ENCODE measurements around the gene FSD1.
A peak's percentile ranks its signal among the peaks of the same experiment; 100 is the strongest.

The FSD1 gene

DNA sequence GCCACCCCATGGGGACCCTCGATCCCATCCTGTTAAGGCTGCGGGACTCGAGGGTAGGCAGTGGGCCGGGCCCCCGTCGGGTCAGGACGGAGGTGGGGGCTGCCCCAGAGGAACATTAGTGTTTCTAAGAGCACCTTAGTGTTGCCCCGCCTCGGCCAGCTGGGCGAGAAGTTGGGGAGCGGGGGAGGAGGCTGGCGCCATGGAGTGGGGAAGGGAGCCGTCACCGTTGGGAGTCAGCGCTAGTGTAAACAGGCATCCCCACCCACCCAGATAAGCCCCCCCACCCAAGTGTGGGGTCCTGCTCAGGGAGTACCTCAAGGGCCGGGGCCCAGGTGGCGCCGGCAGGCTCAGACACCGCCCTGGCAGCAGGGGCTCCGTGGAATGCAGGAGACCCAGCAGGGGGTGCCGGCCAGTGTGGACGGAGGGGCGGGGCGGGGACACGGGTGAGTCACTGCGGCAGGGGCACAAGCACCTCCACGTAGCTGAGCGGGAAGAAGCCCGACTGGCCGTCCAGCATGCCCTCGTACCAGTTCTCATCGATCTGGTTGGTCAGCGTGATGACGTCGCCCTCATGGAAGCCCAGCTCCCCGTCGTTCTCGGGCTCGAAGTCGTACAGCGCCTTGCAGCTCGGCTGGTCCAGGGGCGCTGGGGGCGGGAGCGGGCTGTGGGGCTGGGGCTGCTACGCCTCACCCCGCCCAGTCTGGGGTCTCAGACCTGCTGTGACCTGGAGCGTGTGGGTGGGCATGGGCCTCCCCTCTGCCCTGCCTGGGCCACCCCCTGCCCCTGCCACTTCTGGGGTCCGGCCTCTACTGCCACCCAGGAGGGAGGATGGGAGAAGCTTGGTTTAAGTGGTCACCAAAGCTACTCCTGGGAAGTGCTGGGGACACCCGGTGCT is 57.0 kb downstream of the FSD1 start:
- DNase-seq (ENCODE audit: low read depth): no peak
- no peak overlapping the region for H3K4me3 ChIP-seq (ENCODE audit: low read length)
- TF ChIP-seq, protein P1, sequence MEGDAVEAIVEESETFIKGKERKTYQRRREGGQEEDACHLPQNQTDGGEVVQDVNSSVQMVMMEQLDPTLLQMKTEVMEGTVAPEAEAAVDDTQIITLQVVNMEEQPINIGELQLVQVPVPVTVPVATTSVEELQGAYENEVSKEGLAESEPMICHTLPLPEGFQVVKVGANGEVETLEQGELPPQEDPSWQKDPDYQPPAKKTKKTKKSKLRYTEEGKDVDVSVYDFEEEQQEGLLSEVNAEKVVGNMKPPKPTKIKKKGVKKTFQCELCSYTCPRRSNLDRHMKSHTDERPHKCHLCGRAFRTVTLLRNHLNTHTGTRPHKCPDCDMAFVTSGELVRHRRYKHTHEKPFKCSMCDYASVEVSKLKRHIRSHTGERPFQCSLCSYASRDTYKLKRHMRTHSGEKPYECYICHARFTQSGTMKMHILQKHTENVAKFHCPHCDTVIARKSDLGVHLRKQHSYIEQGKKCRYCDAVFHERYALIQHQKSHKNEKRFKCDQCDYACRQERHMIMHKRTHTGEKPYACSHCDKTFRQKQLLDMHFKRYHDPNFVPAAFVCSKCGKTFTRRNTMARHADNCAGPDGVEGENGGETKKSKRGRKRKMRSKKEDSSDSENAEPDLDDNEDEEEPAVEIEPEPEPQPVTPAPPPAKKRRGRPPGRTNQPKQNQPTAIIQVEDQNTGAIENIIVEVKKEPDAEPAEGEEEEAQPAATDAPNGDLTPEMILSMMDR (conservative IDR thresholded peaks at IDR 0.05; ENCODE audit: low read depth, low read length): no peak

DNA sequence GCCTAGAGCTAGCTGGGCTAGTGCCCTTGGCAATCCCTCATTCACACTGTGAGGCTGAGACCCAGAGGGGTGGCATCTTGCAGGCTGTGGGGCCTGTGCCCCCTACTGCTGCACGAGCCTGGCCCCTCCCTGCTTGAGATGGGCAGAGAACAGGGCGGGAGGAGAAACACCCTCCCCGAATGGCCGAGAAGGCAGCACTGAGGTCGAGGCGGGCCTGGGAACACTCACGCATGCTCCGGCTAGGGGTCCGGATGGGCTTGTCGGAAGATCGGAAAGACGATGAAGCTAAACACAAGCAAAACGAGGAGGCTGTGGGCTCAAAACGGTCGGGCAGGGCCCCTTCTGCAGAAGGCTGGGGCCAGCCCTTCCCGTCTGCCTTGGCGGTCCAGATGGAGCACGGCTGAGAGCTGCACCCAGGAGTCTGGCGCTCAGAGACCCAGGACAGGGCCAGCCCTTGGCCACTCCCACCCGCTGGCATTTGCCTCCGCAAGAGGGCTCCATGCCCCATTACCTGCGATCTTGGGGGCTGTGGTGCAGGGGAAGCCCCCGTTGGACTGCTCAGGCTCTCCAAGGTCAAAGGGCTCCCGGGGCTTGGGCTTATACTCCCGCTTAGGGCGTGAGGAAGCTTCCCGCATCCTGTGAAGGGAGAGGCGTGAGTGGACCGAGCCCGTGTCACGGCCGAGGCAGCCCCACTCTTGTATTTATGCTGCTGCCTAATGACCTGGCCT is 57.9 kb downstream of the FSD1 start:
- TF ChIP-seq, protein P1 (conservative IDR thresholded peaks at IDR 0.05; ENCODE audit: low read depth, low read length): no peak
- no peak overlapping the region for H3K4me3 ChIP-seq (ENCODE audit: low read length)
- no peak for DNase-seq (ENCODE audit: low read depth)

DNA sequence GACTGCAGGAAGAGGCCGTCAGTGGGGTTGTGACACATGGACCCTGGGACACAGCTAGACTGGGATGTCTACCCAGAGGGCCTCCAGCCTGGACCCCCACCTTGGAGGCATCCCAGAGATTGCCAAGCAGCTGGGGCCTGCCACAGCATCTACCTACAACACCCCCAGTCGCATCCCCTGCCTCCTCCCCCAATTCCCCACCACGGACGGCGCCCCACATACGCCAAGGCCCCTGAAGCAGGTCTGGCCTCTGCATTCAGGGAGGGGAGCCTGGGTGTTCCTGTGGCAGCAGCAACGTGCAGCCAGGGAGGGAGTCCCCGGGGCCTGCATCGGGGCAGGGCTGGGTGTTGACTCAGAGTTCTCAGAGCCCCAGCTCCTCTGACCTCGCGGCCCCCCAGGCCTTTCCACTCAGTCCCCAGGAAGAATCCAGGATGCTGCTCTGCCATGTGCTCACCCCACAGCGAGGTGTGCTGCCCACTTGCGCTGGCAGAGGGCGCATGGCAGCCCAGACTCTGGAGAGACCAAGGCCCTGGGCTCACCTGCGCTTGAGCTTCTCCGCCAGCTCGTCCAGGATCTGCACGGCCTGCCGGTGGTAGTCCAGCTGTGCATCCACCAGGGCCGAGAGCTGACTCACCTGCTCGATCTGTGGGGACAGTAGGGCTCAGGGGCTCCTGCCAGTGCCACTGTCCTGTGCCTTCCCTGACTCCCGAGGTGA is 58.6 kb downstream of the FSD1 start:
- no peak for DNase-seq (ENCODE audit: low read depth)
- H3K4me3 ChIP-seq (ENCODE audit: low read length): no peak overlapping the region
- TF ChIP-seq, protein P1 (conservative IDR thresholded peaks at IDR 0.05; ENCODE audit: low read depth, low read length): peak; percentile 49

DNA sequence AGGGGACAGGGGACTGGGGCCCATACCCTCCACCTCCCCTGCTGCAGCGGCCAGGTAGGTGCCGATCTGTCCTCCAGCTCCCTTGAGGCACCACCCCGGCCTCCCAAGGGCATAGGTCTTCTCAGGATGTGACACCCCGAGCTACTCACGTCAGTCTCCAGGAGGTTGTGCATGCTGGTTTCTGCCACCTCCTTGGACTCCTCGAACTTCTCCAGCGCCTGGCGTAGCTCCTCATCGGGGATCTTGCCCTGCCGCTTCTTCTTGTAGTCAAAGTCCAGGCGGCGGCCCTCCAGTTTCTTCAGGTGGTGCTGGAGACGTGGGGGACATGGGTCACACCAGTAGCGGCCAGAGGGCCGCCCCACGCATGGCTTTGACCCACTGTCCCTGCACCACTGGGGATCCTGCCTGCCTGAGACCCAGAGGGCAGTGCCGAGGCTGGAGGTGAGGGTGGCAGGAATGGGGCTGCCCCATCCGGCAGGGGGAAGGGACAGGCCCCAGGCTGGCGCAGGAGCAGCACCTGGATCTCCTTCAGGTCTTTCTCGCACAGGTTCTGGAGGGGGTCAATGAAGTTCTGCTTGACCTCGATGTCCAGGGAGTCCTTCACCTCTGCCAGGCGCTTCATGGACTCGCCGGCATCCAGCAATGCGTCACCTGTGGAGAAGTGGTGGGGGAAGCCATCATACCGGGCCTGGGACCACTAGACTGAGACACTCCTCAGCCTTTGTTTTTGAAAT is 59.3 kb downstream of the FSD1 start:
- DNase-seq (ENCODE audit: low read depth): no peak
- H3K4me3 ChIP-seq (ENCODE audit: low read length): no peak overlapping the region
- TF ChIP-seq, protein P1 (conservative IDR thresholded peaks at IDR 0.05; ENCODE audit: low read depth, low read length): no peak

DNA sequence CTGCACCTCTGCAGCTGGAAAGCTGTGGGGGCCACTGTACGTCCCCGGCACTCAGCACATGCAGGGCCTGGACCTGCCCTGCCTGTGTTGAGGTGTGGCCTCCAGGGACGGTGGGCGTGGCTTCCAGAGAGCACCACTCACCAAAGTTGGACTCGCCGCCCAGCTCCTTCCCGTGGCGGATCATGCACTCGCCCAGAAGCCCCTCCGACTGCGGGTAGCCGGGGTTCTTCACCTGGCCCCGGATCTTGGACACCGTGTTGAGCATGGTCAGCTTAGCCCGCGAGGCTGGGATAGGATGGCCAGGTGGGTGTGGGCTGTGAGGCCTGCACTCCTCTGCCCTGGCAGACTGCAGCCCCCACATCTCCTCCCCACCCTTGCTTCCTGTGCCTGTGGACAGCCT is 60.9 kb downstream of the FSD1 start:
- DNase-seq (ENCODE audit: low read depth): no peak
- TF ChIP-seq, protein P1 (conservative IDR thresholded peaks at IDR 0.05; ENCODE audit: low read depth, low read length): no peak
- no peak overlapping the region for H3K4me3 ChIP-seq (ENCODE audit: low read length)

DNA sequence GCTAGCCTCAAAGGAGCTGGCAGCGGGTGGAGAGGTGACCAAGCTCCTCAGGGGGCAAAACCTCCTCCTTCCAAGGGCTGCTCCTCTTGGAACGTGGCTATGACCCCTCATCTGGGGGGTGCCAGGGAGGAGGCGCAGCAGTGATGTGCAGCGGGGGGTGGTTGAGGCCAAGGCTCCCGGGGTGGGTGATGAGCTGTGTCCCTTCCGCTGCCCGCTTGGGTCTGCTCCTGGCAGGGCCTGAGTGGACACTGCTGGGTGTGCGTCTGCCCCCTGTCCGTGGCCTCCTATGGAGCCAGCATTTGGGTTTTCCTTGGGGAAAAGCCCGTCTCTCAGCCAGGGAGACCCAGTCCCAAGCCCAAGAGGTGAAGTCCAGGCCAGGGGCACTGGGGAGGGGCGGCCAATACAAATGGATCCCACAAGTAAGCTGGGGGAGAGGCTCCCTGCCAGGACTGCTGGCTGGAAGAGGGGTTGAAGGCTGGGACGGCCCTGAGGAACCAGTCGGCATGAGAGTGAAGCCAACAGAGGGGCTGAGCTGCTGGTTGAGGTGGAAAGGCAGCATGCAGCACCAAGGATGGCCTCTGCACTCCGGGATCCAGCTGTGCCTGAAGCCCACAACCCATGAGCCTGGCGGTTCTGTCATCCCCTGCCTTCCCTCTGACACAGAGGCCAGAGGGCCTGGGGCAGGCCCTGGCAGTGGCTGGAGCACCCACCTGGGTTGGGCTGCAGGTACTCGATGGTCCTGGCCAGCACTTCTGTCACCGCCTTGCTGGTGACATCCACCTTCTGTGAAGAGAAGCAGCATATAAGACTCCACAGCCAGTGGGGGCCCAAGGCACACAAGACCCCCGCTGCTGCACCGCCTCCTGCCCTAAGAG is 61.6 kb downstream of the FSD1 start:
- DNase-seq (ENCODE audit: low read depth): no peak
- TF ChIP-seq, protein P1 (conservative IDR thresholded peaks at IDR 0.05; ENCODE audit: low read depth, low read length): no peak
- H3K4me3 ChIP-seq (ENCODE audit: low read length): no peak overlapping the region
